NB4 (cell line): ENCODE measurements around the gene SCEL.

Experiments
- MYC ChIP-seq: IDR thresholded peaks from 2 replicates; pipeline ENCODE4 v1.6.1; 2011; ENCODE audit warnings: low read depth, low read length
- TF ChIP-seq, protein P1 (sequence below): IDR thresholded peaks from one replicate; pipeline ENCODE4 v1.5.1; 2012; ENCODE audit warnings: low read depth, low read length

GRCh38 chr13:77611068-77611467 is 75.6 kb downstream of the SCEL start:
- TF ChIP-seq, protein P1, sequence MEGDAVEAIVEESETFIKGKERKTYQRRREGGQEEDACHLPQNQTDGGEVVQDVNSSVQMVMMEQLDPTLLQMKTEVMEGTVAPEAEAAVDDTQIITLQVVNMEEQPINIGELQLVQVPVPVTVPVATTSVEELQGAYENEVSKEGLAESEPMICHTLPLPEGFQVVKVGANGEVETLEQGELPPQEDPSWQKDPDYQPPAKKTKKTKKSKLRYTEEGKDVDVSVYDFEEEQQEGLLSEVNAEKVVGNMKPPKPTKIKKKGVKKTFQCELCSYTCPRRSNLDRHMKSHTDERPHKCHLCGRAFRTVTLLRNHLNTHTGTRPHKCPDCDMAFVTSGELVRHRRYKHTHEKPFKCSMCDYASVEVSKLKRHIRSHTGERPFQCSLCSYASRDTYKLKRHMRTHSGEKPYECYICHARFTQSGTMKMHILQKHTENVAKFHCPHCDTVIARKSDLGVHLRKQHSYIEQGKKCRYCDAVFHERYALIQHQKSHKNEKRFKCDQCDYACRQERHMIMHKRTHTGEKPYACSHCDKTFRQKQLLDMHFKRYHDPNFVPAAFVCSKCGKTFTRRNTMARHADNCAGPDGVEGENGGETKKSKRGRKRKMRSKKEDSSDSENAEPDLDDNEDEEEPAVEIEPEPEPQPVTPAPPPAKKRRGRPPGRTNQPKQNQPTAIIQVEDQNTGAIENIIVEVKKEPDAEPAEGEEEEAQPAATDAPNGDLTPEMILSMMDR, result no peak
- TF ChIP-seq MYC, result no peak
